Psoas muscle (tissue), 8 donors: ENCODE measurements around the gene GDPD5. TPM values are rescaled to one million over a fixed set of nuclear protein-coding genes. Genes with fewer than 3 reads are reported as not detected.

Experiments used
- ATAC-seq, 4 donors: fragments of 200-7000 bp; cut with Tn5 transposase; one replicate each; pipeline ENCODE4 v1.9.1; 2020; ENCODE audit warnings: moderate library complexity in 3 of 4, mild to moderate bottlenecking in 2 of 4
- DNase-seq, 2 donors: peaks; one replicate each; pipeline ENCODE4 v3.0.0-alpha.2; 2020
- H3K27ac ChIP-seq: fragments of 200-600 bp; one replicate; pipeline ENCODE4 v1.8.0; 2022
- H3K27me3 ChIP-seq, 3 donors: fragments of 200-600 bp in 1 of 3; one replicate each; pipeline versions ENCODE4 v1.6.1 to v1.8.0; 2013 to 2022; ENCODE audit warnings: low read length in 2 of 3, mild to moderate bottlenecking in 2 of 3, moderate library complexity in 1 of 3; ENCODE audit not compliant: insufficient read depth in 3 of 3
- H3K36me3 ChIP-seq, 2 donors: fragments of 200-600 bp in 1 of 2; one replicate each; pipeline versions ENCODE4 v1.6.1 to v1.8.0; 2013 to 2022; ENCODE audit warnings: low read depth in 1 of 2, mild to moderate bottlenecking in 1 of 2, moderate library complexity in 1 of 2; ENCODE audit not compliant: insufficient read depth in 1 of 2
- H3K4me1 ChIP-seq: fragments of 200-600 bp; one replicate; pipeline ENCODE4 v1.8.0; 2022
- H3K4me3 ChIP-seq: fragments of 200-600 bp; one replicate; pipeline ENCODE4 v1.8.0; 2022; ENCODE audit warnings: mild to moderate bottlenecking
- H3K9me3 ChIP-seq: fragments of 200-600 bp; one replicate; pipeline ENCODE4 v1.8.0; 2022
- WGBS, 3 donors: extraction: QIAGEN DNeasy Blood & Tissue Kit; methylation state at CpG; one replicate each; pipeline versions ENCODE4 v1.1.6 to v1.1.7; 2013; 5-methylcytosine and 5-hydroxymethylcytosine counted together
- intact Hi-C, 2 donors: fragments of 100-400 bp; cut with DNase I; formaldehyde crosslinking; loops; one replicate each; pipeline versions ENCODE4 v1.11.0 to v1.14.2; 2022
- polyA plus RNA-seq, 3 donors: library from polyadenylated mRNA; stranded (reverse); fragments of 200-250 nt; gene quantifications; one replicate each; pipeline ENCODE4 v1.2.3, GENCODE V29; 2013
- total RNA-seq, 4 donors: library from RNA; stranded (reverse); fragmentation: NEBNext Ultra II Directional in 2 of 4; extraction: Animal tissue kit (Norgen Biotek cat#: 25700) in 2 of 4; gene quantifications; one replicate each; pipeline versions ENCODE4 v1.2.1 to v1.2.4, GENCODE V29; 2021 to 2023
- TF ChIP-seq, protein P1 (sequence below): fragments of 200-600 bp; IDR thresholded peaks from one replicate; pipeline ENCODE4 v1.8.0; 2022; ENCODE audit warnings: antibody characterized with exemption
- donor health status: healthy with polysubstance abuse.
- donor health status: DM: no; HTN: no; CAD: no; lungs with moderate emphysema.
- donor health status: Bipolar disorder and iron deficiency.
- donor health status: healthy.
- donor health status: DM: yes; HTN: yes; CAD: no.
- donor health status: DM: no; HTN: no; CAD: no.
- donor health status: DM: no; HTN: no; CAD: no.
- donor health status: DM: yes; HTN: yes; CAD: no.

Gene GDPD5
- total and polyA plus RNA-seq, 7 donors = 2.7 to 16.5 (median 11.5) TPM

DNA sequence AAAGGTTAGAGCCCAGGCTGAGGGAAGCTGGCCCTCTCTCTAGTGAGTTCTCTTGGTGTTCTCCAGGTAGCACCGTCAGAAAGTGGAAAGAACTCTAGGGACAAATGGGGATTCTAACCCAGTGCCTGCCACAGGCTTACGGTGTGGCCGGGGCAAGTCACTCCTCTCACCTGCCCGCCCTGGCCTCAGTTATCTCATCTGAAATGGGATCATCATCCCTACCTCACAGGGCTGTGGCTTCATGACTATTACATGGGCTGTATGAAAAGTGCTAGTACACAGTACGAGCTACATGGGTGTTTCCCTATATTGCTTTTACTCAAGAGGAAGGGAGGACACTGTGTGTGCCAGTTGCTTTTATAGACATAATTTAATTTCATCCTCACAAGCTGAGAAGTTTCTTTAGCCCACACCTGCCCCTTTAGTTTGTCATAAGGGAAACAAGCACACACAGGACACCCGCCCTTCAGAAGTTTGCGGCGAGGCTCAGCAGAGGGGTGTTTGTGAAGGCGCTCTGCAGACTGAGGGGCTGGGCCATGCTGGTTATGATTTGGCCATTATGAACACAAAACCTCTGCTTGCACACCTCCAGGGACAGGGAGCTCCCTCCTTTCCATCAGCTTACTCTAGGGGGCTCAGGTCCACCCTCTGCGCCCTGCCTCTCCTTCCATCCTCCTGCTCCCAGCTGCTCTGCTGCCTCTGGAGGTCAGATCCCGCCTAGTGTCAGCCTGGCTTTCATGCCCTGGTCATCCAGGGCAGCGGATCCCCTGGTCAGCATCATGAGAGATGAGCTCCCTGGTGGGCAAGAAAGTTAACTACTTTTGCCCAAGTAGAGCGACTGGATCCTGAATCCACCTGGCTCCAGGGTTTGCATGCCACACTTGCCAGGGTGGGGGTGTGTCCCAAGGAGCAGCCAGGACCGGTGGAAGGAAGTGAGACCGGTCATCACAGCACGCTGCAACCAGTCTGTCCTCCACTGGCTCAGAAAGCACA is 93.9 kb downstream of the GDPD5 start:
- Histone ChIP-seq H3K9me3 (no peaks in the 10 kb centered on the region), H3K36me3 (peaks cover 0 to 12% of the 10 kb centered on the region in 2 donors), H3K4me1 (no peaks in the 10 kb centered on the region), H3K4me3 (no peak overlapping the region), H3K27ac (no peak overlapping the region), H3K27me3 (peaks cover 0 to 53% (median 14%) of the 10 kb centered on the region in 3 donors)
- TF ChIP-seq, protein P1, sequence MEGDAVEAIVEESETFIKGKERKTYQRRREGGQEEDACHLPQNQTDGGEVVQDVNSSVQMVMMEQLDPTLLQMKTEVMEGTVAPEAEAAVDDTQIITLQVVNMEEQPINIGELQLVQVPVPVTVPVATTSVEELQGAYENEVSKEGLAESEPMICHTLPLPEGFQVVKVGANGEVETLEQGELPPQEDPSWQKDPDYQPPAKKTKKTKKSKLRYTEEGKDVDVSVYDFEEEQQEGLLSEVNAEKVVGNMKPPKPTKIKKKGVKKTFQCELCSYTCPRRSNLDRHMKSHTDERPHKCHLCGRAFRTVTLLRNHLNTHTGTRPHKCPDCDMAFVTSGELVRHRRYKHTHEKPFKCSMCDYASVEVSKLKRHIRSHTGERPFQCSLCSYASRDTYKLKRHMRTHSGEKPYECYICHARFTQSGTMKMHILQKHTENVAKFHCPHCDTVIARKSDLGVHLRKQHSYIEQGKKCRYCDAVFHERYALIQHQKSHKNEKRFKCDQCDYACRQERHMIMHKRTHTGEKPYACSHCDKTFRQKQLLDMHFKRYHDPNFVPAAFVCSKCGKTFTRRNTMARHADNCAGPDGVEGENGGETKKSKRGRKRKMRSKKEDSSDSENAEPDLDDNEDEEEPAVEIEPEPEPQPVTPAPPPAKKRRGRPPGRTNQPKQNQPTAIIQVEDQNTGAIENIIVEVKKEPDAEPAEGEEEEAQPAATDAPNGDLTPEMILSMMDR = no peak
- peak; percentile 9 to 53 for DNase-seq
- ATAC-seq = no peak
- intact Hi-C loops = no loop called here
- 48 to 53% (median 48%) methylated on average over 16 of the region's 16 CpGs for WGBS, 3 donors

DNA sequence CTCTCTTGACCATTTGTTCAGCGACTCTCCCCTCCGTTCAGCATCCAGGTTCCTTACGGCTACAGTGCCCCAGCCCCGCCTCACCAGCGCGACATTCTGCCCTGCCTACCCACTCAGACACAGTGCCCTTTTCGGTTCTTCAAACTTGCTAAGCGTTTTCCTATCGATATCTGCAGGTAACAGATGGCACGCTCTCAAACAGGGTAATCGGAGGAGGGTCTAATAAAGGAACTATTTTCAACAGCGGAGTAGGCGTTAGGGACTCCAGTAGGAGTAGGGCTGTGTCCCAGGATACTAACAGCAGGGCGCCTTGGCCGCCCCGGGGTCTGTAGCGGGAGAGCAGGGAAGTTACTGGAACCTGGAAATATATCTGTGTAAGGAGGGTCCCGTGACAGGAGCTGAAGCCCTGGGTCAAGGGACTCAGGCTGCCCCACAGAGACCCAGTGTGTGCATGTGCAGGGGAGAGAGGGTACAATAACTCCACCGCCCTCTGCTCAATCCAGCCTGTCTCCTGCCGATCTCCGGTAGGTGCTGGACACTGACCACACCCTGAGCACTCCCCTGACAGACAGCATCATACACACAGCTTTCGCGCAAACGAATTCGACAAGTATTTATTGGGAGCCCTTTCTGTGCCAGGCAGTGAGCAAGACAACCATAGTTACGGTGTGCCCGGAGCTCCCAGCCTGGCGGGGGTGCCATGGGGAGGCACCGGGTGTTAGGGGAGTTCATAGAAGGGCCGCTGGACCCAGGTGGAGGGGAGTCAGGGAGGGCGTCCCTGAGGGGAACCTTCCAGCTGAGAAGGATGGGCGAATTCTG is 94.8 kb downstream of the GDPD5 start:
- H3K27me3 ChIP-seq = peaks cover 0 to 53% (median 14%) of the 10 kb centered on the region in 3 donors
- TF ChIP-seq, protein P1 = no peak
- 23 to 29% (median 23%) methylated on average over 31 to 32 of the region's 32 CpGs for WGBS, 3 donors
- DNase-seq (peak; percentile 10 to 39), ATAC-seq (no peak)
- intact Hi-C loops = no loop called here
- no peak overlapping the region for H3K27ac ChIP-seq
- peak overlapping the region; percentile 51 for H3K4me3 ChIP-seq
- H3K4me1 ChIP-seq = no peaks in the 10 kb centered on the region
- no peaks in the 10 kb centered on the region for H3K9me3 ChIP-seq
- H3K36me3 ChIP-seq = peaks cover 0 to 8% of the 10 kb centered on the region in 2 donors

DNA sequence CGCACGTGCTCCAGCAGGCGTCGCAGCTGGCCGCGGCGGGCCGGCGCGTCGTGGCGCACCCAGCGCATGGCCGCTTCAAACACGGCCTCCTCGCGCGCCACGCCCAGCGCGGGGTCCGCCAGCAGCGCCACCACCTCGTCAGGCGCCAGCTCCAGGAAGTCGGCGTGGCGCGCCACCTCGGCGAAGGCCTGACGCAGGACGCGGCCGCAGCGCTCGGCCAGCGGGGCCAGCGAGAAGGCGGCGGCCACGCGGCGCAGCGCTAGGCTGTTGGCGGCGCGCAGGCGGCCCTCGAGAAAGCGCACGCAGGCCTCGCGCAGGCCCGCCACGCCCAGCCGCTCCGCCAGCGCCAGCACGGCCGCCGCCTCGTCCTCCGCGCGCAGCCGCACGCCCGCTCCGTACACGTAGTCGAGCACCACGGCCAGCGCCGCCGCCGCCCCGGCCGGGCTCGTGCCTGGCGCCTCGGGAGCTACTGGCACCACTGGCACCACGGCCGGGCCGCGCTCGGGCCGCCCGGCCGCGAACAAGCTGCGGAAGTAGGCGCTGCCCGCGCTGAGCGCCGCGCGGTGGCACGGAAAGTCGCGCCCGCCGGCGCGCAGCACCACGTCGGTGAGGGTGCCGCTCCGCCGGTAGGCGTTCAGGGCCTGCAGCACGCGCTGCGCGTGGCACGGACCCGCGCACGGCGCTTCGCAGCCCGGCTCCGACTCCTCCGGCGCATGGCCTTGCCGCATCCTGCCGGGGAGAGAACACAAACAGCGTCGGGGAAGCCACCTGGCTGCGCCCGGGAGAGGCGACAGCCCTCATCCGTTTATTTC is 95.6 kb downstream of the GDPD5 start:
- Histone ChIP-seq H3K36me3 (peaks cover 0 to 1% of the 10 kb centered on the region in 2 donors), H3K4me1 (no peaks in the 10 kb centered on the region), H3K27ac (no peak overlapping the region), H3K4me3 (peak overlapping the region; percentile 51), H3K27me3 (peaks cover 0 to 53% (median 14%) of the 10 kb centered on the region in 3 donors), H3K9me3 (no peaks in the 10 kb centered on the region)
- TF ChIP-seq, protein P1 = no peak
- intact Hi-C loops = no loop called here
- DNase-seq = peak; percentile 74 to 80
- ATAC-seq = peak; percentile 38 to 68 (median 48)
- WGBS, 3 donors = 0 to 1% (median 1%) methylated on average over 85 to 134 of the region's 134 CpGs

- Histone ChIP-seq H3K27ac (no peak overlapping the region), H3K27me3 (peaks cover 0 to 53% (median 14%) of the 10 kb centered on the region in 3 donors)
Observed at GRCh38 chr11:75429641-75429901, 96.2 kb downstream of the GDPD5 start.

More at GRCh38 chr11:75429641-75429901, 96.2 kb downstream of the GDPD5 start:
- TF ChIP-seq, protein P1 = no peak
- 22 to 34% (median 28%) methylated on average over 11 to 25 of the region's 25 CpGs for WGBS, 3 donors
- Histone ChIP-seq H3K4me1 (no peaks in the 10 kb centered on the region), H3K36me3 (no peaks in the 10 kb centered on the region), H3K9me3 (no peaks in the 10 kb centered on the region), H3K4me3 (peak overlapping the region; percentile 51)
- intact Hi-C loops = no loop called here
- no peak for DNase-seq
- no peak for ATAC-seq
